Skin epidermis (tissue), 12 donors: Measurements from ENCODE around the gene GAREM1.
"Not testable (repeated sequence)": the region's sequence is repeated elsewhere in the genome, so short reads cannot be mapped to it uniquely, and the experiment has no call there.

Experiments used
- H3K27ac ChIP-seq, 21 experiments: fragments of 200-600 bp; sonication (generic) in 11 of 21; one replicate each; pipeline ENCODE4 v1.5.0; 2020; ENCODE audit warnings: mild to moderate bottlenecking in 3 of 21, inconsistent platforms in 2 of 21, moderate library complexity in 2 of 21
- H3K4me3 ChIP-seq, 7 experiments: fragments of 200-600 bp; sonication (generic) in 2 of 7; one replicate each; pipeline ENCODE4 v1.5.0; 2020; ENCODE audit warnings: inconsistent platforms in 2 of 7, mild to moderate bottlenecking in 2 of 7, moderate library complexity in 1 of 7

Gene GAREM1

GRCh38 chr18:32242395-32242794 is 228.3 kb downstream of the GAREM1 start:
- Histone ChIP-seq H3K4me3 (no peak overlapping the region), H3K27ac (no peak overlapping the region)

GRCh38 chr18:32238635-32239268 is 231.9 kb downstream of the GAREM1 start:
- H3K4me3 ChIP-seq: no peak overlapping the region
- no peak overlapping the region for H3K27ac ChIP-seq

DNA sequence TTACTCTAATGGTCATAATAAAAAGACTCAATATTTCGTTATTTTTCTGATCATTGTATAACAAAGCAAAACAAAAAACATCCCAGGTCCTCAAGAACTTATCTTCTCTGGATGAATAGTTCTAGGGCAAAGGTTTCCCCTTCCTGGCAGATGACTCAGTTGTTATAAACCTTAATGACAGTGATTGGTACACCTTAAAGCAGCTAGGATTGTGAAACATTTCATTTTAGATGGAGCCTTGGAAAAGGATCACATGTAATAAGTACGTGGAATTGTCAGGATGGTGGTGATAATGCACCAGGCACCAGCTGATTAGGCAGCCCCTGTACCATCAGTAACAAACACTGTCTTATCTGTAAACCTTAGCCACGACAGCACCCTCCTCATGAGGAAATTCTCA is 233.6 kb downstream of the GAREM1 start:
- Histone ChIP-seq H3K27ac (no peak overlapping the region), H3K4me3 (no peak overlapping the region)

- H3K4me3 ChIP-seq, H3K27ac ChIP-seq: not testable (repeated sequence)
Measured at GRCh38 chr18:32233348-32233747, 237.3 kb downstream of the GAREM1 start.

- H3K27ac ChIP-seq: no peak overlapping the region
Measured at GRCh38 chr18:32219431-32220018, 251.2 kb downstream of the GAREM1 start.

DNA sequence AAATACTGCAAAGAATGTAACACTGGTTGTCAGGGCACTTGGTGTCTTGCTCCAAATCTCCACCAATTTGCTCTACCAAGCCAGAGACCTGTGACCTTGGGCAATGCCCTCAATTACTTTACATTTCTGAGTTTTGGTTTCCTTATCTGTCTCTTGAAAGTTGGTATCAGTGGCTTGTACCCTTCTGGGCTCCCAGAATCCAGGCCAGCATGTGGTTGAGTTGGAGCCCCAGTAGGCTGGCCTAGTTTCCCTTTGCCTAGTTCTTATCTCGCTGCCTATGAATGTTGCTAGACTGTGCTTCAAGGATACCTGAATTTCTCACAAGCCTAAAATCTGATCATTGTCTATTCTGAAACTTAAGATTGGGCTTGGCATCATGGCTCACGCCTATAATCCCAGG is 254.3 kb downstream of the GAREM1 start:
- no peak overlapping the region for H3K4me3 ChIP-seq
- no peak overlapping the region for H3K27ac ChIP-seq

More at GRCh38 chr18:32219431-32220018, 251.2 kb downstream of the GAREM1 start:
- H3K4me3 ChIP-seq: no peak overlapping the region

DNA sequence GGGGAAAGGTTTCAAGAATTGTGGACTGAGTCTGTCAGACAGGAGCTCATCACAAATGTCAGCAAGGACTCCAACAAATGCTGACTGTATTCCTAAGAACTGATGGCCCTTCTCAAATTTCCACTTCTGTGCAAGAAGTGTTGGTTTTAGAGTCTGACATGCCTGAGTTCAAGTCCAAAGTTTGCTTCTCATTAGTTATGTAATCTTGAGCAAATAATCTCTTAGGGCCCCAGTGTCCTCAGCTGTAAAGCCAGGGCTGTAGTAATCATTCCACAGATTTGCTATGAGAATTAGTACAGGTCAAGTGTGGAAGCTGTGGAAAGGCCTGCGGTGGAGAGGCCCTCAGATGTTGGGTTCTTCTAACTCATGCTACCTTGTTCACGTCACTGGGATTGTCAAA is 257.0 kb downstream of the GAREM1 start:
- H3K27ac ChIP-seq: no peak overlapping the region
- no peak overlapping the region for H3K4me3 ChIP-seq
